Sigmoid colon (tissue), 4 donors: Measurements from ENCODE around the gene TMEM19.

Source experiments
- EP300 ChIP-seq, 4 donors: sonication (generic); formaldehyde crosslinking; IDR thresholded peaks; one replicate each; pipeline ENCODE4 v1.6.1; 2017; ENCODE audit warnings: antibody characterized with exemption in 4 of 4
- POLR2AphosphoS5 ChIP-seq, 4 donors: sonication (generic); formaldehyde crosslinking; IDR thresholded peaks; one replicate each; pipeline ENCODE4 v1.6.1; 2017; ENCODE audit warnings: antibody characterized with exemption in 4 of 4
- TF ChIP-seq, protein P1 (sequence below), 4 experiments: fragments of 450-650 bp in 3 of 4; fragments of 200-600 bp in 1 of 4; IDR thresholded peaks; one replicate each; pipeline ENCODE4 v1.5.1; 2016 to 2019; ENCODE audit warnings: antibody characterized with exemption in 4 of 4, mild to moderate bottlenecking in 3 of 4, moderate library complexity in 2 of 4

GRCh38 chr12:71708658-71709057, 22.8 kb downstream of the TMEM19 start:
- TF ChIP-seq POLR2AphosphoS5 (IDR thresholded peaks at IDR 0.05) (no peak), EP300 (IDR thresholded peaks at IDR 0.05) (no peak)
- TF ChIP-seq, protein P1, sequence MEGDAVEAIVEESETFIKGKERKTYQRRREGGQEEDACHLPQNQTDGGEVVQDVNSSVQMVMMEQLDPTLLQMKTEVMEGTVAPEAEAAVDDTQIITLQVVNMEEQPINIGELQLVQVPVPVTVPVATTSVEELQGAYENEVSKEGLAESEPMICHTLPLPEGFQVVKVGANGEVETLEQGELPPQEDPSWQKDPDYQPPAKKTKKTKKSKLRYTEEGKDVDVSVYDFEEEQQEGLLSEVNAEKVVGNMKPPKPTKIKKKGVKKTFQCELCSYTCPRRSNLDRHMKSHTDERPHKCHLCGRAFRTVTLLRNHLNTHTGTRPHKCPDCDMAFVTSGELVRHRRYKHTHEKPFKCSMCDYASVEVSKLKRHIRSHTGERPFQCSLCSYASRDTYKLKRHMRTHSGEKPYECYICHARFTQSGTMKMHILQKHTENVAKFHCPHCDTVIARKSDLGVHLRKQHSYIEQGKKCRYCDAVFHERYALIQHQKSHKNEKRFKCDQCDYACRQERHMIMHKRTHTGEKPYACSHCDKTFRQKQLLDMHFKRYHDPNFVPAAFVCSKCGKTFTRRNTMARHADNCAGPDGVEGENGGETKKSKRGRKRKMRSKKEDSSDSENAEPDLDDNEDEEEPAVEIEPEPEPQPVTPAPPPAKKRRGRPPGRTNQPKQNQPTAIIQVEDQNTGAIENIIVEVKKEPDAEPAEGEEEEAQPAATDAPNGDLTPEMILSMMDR (IDR thresholded peaks at IDR 0.05): no peak
